Measurements from ENCODE around the gene ZC3H13.

ZC3H13 gene

DNA sequence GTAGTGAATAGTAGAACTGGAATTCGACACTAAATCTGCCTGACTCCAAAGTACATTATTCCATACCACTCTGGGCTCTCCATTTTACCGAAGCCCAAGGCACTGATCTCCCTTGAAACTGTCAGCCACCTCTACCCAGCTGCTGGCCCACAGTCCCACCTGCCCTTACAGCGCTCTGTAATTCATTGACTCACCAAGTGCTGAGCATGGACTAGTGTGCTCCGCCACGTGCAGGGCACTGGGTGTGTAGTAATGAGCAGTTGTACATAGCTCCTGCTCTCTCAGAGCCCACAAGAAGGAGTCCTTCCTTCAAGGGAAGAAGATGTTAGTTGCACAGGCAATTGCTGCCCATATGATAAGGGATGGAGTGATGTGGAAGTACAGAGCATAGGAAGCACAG lies 124.4 kb downstream of the ZC3H13 start:
- TF ChIP-seq, protein P1, sequence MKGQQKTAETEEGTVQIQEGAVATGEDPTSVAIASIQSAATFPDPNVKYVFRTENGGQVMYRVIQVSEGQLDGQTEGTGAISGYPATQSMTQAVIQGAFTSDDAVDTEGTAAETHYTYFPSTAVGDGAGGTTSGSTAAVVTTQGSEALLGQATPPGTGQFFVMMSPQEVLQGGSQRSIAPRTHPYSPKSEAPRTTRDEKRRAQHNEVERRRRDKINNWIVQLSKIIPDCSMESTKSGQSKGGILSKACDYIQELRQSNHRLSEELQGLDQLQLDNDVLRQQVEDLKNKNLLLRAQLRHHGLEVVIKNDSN (IDR thresholded peaks at IDR 0.05): no peak
- no peak for TF ChIP-seq FOXM1 (IDR thresholded peaks at IDR 0.05; ENCODE audit: borderline replicate concordance, low read depth)
- no peak for TF ChIP-seq TEAD4 (IDR thresholded peaks at IDR 0.05)
- no peak for TF ChIP-seq EGR1 (IDR thresholded peaks at IDR 0.05)
- TF ChIP-seq RAD21 (IDR thresholded peaks at IDR 0.05; ENCODE audit: low read depth): no peak
- TF ChIP-seq CEBPB (IDR thresholded peaks at IDR 0.05): no peak
- TF ChIP-seq CREB1 (IDR thresholded peaks at IDR 0.05; ENCODE audit: low read depth): no peak
- no peak for TF ChIP-seq TAF1 (IDR thresholded peaks at IDR 0.05; ENCODE audit: low read depth)
- TF ChIP-seq ZBTB7A (IDR thresholded peaks at IDR 0.05; ENCODE audit: low read depth): no peak
- TF ChIP-seq, protein P2, sequence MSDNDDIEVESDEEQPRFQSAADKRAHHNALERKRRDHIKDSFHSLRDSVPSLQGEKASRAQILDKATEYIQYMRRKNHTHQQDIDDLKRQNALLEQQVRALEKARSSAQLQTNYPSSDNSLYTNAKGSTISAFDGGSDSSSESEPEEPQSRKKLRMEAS (IDR thresholded peaks at IDR 0.05): no peak
- TF ChIP-seq YY1 (IDR thresholded peaks at IDR 0.05; ENCODE audit: low read depth): no peak
- TF ChIP-seq NFIC (IDR thresholded peaks at IDR 0.05): no peak
- TF ChIP-seq TCF12 (IDR thresholded peaks at IDR 0.05; ENCODE audit: low read depth): no peak
- TF ChIP-seq, protein P3, sequence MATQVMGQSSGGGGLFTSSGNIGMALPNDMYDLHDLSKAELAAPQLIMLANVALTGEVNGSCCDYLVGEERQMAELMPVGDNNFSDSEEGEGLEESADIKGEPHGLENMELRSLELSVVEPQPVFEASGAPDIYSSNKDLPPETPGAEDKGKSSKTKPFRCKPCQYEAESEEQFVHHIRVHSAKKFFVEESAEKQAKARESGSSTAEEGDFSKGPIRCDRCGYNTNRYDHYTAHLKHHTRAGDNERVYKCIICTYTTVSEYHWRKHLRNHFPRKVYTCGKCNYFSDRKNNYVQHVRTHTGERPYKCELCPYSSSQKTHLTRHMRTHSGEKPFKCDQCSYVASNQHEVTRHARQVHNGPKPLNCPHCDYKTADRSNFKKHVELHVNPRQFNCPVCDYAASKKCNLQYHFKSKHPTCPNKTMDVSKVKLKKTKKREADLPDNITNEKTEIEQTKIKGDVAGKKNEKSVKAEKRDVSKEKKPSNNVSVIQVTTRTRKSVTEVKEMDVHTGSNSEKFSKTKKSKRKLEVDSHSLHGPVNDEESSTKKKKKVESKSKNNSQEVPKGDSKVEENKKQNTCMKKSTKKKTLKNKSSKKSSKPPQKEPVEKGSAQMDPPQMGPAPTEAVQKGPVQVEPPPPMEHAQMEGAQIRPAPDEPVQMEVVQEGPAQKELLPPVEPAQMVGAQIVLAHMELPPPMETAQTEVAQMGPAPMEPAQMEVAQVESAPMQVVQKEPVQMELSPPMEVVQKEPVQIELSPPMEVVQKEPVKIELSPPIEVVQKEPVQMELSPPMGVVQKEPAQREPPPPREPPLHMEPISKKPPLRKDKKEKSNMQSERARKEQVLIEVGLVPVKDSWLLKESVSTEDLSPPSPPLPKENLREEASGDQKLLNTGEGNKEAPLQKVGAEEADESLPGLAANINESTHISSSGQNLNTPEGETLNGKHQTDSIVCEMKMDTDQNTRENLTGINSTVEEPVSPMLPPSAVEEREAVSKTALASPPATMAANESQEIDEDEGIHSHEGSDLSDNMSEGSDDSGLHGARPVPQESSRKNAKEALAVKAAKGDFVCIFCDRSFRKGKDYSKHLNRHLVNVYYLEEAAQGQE (IDR thresholded peaks at IDR 0.05; ENCODE audit: low read depth): no peak
- no peak for TF ChIP-seq EP300 (IDR thresholded peaks at IDR 0.05; ENCODE audit: borderline replicate concordance)

DNA sequence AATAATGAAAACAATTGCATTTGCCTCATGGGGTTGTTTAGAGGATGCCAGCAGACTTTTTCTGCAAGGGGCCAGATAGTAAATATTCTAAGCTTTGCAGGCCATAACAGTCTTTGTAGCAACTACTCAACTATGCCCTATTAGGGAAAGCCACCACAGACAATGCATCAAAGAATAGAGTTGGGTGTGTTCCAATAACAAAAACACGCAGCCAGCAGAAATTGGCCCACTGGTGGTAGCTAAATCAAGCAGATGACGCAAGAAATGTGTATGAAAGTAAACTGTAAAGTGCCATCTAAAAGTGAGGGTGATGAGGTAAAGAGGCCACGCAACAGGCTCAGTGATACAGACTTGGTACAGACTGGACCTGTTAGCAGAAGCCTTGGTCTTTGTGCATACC lies 125.8 kb downstream of the ZC3H13 start:
- TF ChIP-seq EGR1 (IDR thresholded peaks at IDR 0.05) (no peak), TCF12 (IDR thresholded peaks at IDR 0.05; ENCODE audit: low read depth) (no peak), CEBPB (IDR thresholded peaks at IDR 0.05) (no peak), TAF1 (IDR thresholded peaks at IDR 0.05; ENCODE audit: low read depth) (no peak), EP300 (IDR thresholded peaks at IDR 0.05; ENCODE audit: borderline replicate concordance) (no peak), YY1 (IDR thresholded peaks at IDR 0.05; ENCODE audit: low read depth) (no peak)
- TF ChIP-seq, protein P2 (IDR thresholded peaks at IDR 0.05): no peak

DNA sequence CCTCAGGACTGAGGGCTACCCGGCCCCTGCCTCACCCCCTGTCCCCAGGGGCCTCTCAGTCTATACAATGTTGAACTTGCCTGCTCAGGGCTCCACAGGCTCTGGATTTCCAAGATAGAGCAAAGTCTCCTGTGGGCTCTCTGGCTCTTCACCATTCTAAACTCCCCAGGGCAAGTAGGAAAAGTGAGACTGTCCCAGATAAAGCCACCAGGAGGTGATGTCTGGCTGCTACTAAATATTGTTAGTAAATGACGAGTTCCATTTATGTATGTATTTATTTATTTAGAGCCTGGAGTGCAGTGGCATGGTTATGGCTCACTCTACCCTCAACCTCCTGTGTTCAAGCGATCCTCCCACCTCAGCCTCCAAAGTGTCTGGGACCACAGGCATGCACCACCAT lies 127.4 kb downstream of the ZC3H13 start:
- TF ChIP-seq CREB1 (IDR thresholded peaks at IDR 0.05; ENCODE audit: low read depth) (no peak), RAD21 (IDR thresholded peaks at IDR 0.05; ENCODE audit: low read depth) (peak; percentile 33; the same call in 1 of the 2 replicates)

DNA sequence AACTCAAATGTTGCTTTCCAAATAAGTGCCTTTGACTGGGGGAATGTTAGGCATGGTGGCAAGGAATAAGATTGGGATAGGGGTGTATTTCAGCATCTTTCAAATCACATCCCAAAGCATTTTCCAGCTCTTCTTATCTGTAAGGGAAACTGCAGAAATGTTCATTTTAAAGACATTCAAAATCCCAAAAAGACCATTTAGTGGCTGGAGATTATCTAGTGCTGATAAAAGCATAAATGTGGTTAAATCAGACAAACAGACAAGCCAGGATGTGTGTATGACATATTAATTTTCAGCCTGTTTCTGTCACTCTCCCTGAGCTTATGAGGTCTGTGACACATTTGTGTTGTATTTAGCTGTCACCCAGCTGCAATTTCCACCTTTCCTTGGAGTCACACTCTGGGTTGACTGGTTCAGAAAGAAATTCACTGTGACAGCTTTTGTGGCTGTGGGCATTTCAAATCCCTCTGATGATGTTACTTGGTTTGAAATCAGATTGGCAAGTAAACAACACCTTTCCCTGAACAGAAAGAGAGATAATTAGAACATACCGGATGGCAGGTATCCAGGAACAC lies 131.3 kb downstream of the ZC3H13 start:
- no peak for TF ChIP-seq TAF1 (IDR thresholded peaks at IDR 0.05; ENCODE audit: low read depth)
- TF ChIP-seq EP300 (IDR thresholded peaks at IDR 0.05; ENCODE audit: borderline replicate concordance): no peak
- no peak for TF ChIP-seq CREB1 (IDR thresholded peaks at IDR 0.05; ENCODE audit: low read depth)
- no peak for TF ChIP-seq FOXM1 (IDR thresholded peaks at IDR 0.05; ENCODE audit: borderline replicate concordance, low read depth)
- TF ChIP-seq NFIC (IDR thresholded peaks at IDR 0.05): no peak
- no peak for TF ChIP-seq EGR1 (IDR thresholded peaks at IDR 0.05)
- no peak for TF ChIP-seq TCF12 (IDR thresholded peaks at IDR 0.05; ENCODE audit: low read depth)
- TF ChIP-seq YY1 (IDR thresholded peaks at IDR 0.05; ENCODE audit: low read depth): no peak
- TF ChIP-seq, protein P1 (IDR thresholded peaks at IDR 0.05): no peak
- no peak for TF ChIP-seq ZBTB7A (IDR thresholded peaks at IDR 0.05; ENCODE audit: low read depth)
- TF ChIP-seq, protein P3 (IDR thresholded peaks at IDR 0.05; ENCODE audit: low read depth): no peak
- TF ChIP-seq TEAD4 (IDR thresholded peaks at IDR 0.05): no peak
- TF ChIP-seq CEBPB (IDR thresholded peaks at IDR 0.05): no peak
- TF ChIP-seq RAD21 (IDR thresholded peaks at IDR 0.05; ENCODE audit: low read depth): no peak
- TF ChIP-seq, protein P2 (IDR thresholded peaks at IDR 0.05): no peak

DNA sequence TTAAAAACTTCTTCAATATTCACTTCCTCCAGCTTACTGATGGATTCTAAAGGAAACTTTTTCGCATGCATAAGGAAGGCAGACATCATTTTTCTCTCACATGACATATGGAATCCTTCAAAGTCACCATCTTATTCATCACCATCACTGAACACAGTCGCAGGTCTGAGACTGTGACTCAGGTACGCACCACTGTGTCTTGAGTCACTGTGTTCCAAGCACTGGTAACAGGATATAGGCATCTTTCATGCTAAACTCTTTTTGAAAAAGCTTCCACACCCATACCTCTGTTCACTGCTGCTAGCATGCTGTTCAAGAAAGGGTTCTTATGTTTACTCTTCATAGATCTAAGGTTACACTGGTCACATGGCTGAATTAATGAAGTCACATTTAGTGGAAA lies 133.9 kb downstream of the ZC3H13 start:
- TF ChIP-seq EGR1 (IDR thresholded peaks at IDR 0.05): no peak
- TF ChIP-seq, protein P2 (IDR thresholded peaks at IDR 0.05): no peak
- no peak for TF ChIP-seq CREB1 (IDR thresholded peaks at IDR 0.05; ENCODE audit: low read depth)
- TF ChIP-seq TAF1 (IDR thresholded peaks at IDR 0.05; ENCODE audit: low read depth): no peak
- TF ChIP-seq, protein P3 (IDR thresholded peaks at IDR 0.05; ENCODE audit: low read depth): no peak
- no peak for TF ChIP-seq NFIC (IDR thresholded peaks at IDR 0.05)
- no peak for TF ChIP-seq TEAD4 (IDR thresholded peaks at IDR 0.05)
- no peak for TF ChIP-seq CEBPB (IDR thresholded peaks at IDR 0.05)
- TF ChIP-seq EP300 (IDR thresholded peaks at IDR 0.05; ENCODE audit: borderline replicate concordance): no peak
- TF ChIP-seq RAD21 (IDR thresholded peaks at IDR 0.05; ENCODE audit: low read depth): no peak
- TF ChIP-seq TCF12 (IDR thresholded peaks at IDR 0.05; ENCODE audit: low read depth): no peak
- no peak for TF ChIP-seq YY1 (IDR thresholded peaks at IDR 0.05; ENCODE audit: low read depth)
- no peak for TF ChIP-seq ZBTB7A (IDR thresholded peaks at IDR 0.05; ENCODE audit: low read depth)

All from Ishikawa (cell line).